Measurements from ENCODE around the gene HECTD3.
"Not testable (repeated sequence)": the region's sequence is repeated elsewhere in the genome, so short reads cannot be mapped to it uniquely, and the experiment has no call there.

HECTD3 gene

DNA sequence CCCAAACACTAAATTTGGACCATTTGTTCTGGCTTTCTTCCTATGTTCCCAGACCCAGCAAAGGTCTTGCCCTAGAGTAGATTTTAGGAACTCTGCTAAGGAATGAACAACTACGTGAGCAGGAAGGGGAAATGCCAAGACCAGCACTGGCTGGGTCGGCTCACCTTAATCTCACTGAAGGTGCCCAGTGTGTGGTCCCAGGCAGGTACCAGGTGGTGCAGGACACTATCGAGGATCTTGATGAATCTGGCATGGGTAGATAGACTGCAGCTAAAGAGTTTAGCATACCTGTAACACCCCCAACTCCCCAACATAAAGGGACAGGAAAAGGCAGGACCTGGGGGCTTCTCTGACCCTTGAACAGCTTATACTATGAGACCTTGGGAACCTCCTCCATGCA, 3.0 kb downstream of the HECTD3 start:
- TF ChIP-seq, protein P1, sequence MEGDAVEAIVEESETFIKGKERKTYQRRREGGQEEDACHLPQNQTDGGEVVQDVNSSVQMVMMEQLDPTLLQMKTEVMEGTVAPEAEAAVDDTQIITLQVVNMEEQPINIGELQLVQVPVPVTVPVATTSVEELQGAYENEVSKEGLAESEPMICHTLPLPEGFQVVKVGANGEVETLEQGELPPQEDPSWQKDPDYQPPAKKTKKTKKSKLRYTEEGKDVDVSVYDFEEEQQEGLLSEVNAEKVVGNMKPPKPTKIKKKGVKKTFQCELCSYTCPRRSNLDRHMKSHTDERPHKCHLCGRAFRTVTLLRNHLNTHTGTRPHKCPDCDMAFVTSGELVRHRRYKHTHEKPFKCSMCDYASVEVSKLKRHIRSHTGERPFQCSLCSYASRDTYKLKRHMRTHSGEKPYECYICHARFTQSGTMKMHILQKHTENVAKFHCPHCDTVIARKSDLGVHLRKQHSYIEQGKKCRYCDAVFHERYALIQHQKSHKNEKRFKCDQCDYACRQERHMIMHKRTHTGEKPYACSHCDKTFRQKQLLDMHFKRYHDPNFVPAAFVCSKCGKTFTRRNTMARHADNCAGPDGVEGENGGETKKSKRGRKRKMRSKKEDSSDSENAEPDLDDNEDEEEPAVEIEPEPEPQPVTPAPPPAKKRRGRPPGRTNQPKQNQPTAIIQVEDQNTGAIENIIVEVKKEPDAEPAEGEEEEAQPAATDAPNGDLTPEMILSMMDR (IDR thresholded peaks at IDR 0.05; ENCODE audit: low read depth, low read length): no peak
- H3K4me3 ChIP-seq (ENCODE audit: low read depth, low read length): no peak overlapping the region

DNA sequence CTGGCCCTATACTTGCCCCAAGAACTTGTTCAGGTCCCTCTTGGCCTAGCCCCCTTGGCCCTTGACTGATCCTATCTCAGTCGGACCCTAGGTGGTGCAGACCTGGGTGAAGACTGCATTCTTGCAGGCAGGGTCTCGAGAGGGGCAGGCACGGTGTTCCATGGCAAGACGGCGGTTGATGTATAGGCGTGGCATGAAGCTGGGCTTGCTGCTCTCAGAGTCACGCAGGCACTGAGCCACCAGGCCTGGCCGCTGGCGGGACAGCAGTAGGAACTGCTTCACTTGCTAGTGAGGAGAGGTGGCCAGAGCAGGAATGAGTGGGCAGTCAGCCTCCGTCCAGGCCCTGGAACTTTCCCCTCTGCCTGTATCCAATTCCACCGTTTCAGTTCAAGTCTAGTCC, 3.8 kb downstream of the HECTD3 start:
- TF ChIP-seq, protein P1 (IDR thresholded peaks at IDR 0.05; ENCODE audit: low read depth, low read length): no peak
- no peak overlapping the region for H3K4me3 ChIP-seq (ENCODE audit: low read depth, low read length)

DNA sequence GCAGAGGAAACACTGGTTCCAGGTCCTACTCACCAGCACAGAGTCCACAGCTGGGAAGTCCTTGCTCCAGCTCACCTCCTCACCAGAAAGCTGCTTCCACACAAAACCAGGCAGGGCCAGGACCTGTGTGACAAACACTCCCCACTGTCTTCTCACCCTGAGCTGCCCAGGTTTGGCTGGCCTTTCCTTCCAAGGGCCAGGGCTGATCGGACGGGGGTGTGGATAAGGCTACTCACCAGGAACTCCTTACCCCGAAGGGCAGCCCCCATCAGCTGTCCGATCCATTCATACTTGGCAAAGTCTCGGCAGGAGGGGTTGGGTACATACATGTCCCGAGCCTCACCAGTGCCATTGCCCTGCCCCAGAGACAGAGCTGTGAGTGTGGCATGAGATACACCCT, 5.4 kb downstream of the HECTD3 start:
- no peak overlapping the region for H3K4me3 ChIP-seq (ENCODE audit: low read depth, low read length)
- TF ChIP-seq, protein P1 (IDR thresholded peaks at IDR 0.05; ENCODE audit: low read depth, low read length): no peak

DNA sequence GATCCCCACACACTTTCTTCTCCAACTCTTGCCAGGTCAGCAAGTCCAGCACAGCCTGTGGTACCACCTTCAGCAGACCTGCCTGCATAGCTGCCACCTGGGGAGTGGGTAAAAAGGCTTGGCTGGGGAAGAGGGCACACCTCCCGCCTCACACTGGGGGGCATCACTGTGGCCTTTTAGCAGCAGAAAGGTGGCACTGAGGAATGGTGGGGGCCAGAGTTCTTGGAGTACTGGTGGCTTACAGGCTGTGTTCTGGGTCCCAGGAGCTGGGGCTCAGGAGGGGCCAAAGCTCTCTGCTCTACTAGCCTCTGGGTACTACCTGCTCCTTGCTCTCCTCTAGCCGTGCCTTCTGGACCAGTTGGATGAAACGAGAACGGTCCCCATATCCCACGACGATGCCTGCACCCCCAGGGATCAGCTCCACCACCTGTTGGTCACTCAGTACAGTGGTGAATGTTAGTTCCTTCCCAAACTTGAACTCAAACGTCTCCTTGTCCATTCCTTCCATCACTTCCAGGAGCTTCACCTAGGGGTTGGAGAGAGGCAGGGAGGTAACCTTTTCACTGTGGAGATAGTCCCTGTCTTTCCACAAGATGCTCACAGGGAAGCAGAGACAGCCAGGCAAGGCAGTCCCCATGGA, 6.7 kb downstream of the HECTD3 start:
- H3K4me3 ChIP-seq (ENCODE audit: low read depth, low read length): no peak overlapping the region
- TF ChIP-seq, protein P1 (IDR thresholded peaks at IDR 0.05; ENCODE audit: low read depth, low read length): no peak

DNA sequence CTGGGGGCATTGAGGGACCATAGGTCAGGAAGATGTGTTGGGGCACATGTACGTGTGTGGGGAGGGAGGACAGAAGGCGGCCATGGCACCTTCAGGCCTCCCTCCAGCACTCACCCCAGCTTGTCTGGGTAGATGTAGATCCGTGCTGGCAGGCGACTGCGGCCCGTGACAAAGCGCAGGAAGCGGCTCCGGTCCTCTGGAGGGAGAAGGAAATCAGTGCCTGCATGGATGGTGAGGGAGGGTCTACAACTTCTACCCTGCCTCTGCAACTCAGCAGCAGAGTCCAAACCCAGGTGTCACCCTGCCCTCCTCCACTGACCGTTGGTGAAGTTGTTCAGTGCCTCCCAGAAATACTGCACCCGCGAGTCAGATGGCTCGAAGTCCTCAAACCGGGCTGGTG, 7.4 kb downstream of the HECTD3 start:
- TF ChIP-seq, protein P1 (IDR thresholded peaks at IDR 0.05; ENCODE audit: low read depth, low read length): no peak
- no peak overlapping the region for H3K4me3 ChIP-seq (ENCODE audit: low read depth, low read length)

DNA sequence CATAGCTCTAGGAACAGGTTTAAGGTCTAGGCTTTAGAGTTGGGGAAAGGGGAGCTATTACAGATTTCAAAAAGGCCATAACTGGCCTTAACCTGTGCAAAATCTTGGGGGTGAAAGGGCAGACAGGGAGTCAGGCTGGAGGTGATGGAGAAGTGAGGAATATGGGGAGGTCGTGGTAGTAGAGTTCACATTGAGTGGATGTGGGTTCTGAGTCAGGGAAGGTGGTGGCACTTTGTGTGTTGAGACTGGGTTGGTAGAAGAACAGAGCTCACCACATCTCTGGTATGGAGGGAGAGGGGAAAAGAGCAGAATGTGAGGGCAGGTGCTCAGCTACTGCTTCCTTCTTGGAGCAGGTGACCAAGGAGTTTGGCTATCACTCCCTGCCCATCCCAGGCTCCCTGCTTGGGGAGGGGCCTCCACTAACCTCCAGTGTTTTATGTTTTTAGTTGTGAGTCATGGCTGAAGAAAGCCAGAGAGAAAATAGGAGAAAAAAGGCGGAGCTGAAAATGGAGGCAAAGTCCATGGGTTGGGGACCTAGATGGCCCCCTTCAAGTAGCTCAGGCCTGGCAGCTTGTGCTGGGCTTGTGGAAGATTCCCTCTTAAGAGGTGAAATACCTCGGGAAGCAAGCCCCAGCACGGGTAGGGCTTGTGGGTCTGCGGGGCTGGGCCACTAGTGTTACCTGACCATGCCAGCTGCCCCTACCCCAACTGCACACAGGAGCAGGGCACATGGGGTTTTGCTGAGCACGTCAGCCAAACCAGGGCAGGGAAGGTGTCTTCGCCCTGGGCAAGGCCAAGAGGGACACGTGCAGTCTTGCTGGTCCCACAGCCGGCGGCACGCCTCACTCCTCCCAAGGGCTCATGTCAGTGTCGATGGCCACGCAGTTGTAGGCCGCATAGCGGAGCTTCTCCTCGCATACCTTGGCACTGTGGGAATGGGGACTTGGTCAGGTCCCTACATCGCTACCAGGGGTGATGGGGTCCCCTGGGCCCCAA, 8.2 kb downstream of the HECTD3 start:
- TF ChIP-seq, protein P1 (IDR thresholded peaks at IDR 0.05; ENCODE audit: low read depth, low read length): no peak
- no peak overlapping the region for H3K4me3 ChIP-seq (ENCODE audit: low read depth, low read length)

DNA sequence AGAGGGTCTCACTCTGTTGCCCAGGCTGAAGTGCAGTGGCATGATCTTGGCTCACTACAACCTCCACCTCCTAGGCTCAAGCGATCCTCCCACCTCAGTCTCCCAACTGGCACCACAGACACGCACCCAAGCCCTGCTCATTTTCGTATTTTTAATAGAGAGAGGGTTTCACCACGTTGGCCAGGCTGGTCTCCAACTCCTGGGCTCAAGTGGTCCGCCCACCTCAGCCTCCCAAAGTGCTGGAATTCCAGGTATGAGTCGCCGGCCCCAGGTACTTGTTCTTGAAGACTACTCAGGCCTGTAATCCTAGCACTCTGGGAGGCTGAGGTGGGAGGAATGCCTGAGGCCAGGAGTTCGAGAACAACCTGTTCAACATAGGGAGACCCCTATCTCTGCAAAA, 9.5 kb downstream of the HECTD3 start:
- not testable (repeated sequence) for H3K4me3 ChIP-seq (ENCODE audit: low read depth, low read length)

All from WI38 (cell line).